Measurements from ENCODE around the gene KIAA1217.
A peak's percentile ranks its signal among the peaks of the same experiment; 100 is the strongest.

KIAA1217 gene

GRCh38 chr10:24384954-24385353 is 176.0 kb downstream of the KIAA1217 start:
- no peaks in the 10 kb centered on the region for H3K9me2 ChIP-seq (replicated peaks; ENCODE audit: control insufficient read depth, low read length)
- H3K9me3 ChIP-seq (ENCODE audit: control insufficient read depth, insufficient read depth, low read length): no peaks in the 10 kb centered on the region
- no peaks in the 10 kb centered on the region for H3K27me3 ChIP-seq (ENCODE audit: control insufficient read depth, low read length)
- H3F3A ChIP-seq (ENCODE audit: control insufficient read depth, insufficient read depth): peaks cover 12% of the 10 kb centered on the region
- H3K27ac ChIP-seq (ENCODE audit: low read depth, low read length): peak overlapping the region; percentile 94
- H3K4me1 ChIP-seq (ENCODE audit: control insufficient read depth, low read length): peaks cover 69% of the 10 kb centered on the region
- H3K4me2 ChIP-seq (ENCODE audit: low read length): peak overlapping the region; percentile 64
- no peaks in the 10 kb centered on the region for H4K20me1 ChIP-seq (ENCODE audit: control insufficient read depth, insufficient read depth, low read depth, low read length)
- TF ChIP-seq EZH2phosphoT487 (IDR thresholded peaks at IDR 0.05; ENCODE audit: borderline replicate concordance, low read length) (no peak), CTCF (IDR thresholded peaks at IDR 0.05; ENCODE audit: low read depth, low read length, poor library complexity, severe bottlenecking) (no peak)
- H3K79me2 ChIP-seq (ENCODE audit: control insufficient read depth, low read length): no peaks in the 10 kb centered on the region
- H3K4me3 ChIP-seq (ENCODE audit: low read length): no peak overlapping the region; the same call in 1 of the 2 replicates
- H3K36me3 ChIP-seq (ENCODE audit: control insufficient read depth, low read length): no peaks in the 10 kb centered on the region

GRCh38 chr10:24385776-24386175 is 176.8 kb downstream of the KIAA1217 start:
- TF ChIP-seq EZH2phosphoT487 (IDR thresholded peaks at IDR 0.05; ENCODE audit: borderline replicate concordance, low read length) (no peak), CTCF (IDR thresholded peaks at IDR 0.05; ENCODE audit: low read depth, low read length, poor library complexity, severe bottlenecking) (no peak)
- Histone ChIP-seq H3K79me2 (ENCODE audit: control insufficient read depth, low read length) (no peaks in the 10 kb centered on the region), H3K9me2 (replicated peaks; ENCODE audit: control insufficient read depth, low read length) (no peaks in the 10 kb centered on the region), H3F3A (ENCODE audit: control insufficient read depth, insufficient read depth) (peaks cover 12% of the 10 kb centered on the region), H3K9me3 (ENCODE audit: control insufficient read depth, insufficient read depth, low read length) (no peaks in the 10 kb centered on the region), H3K4me3 (ENCODE audit: low read length) (no peak overlapping the region), H4K20me1 (ENCODE audit: control insufficient read depth, insufficient read depth, low read depth, low read length) (no peaks in the 10 kb centered on the region), H3K4me1 (ENCODE audit: control insufficient read depth, low read length) (peaks cover 63% of the 10 kb centered on the region), H3K36me3 (ENCODE audit: control insufficient read depth, low read length) (no peaks in the 10 kb centered on the region), H3K4me2 (ENCODE audit: low read length) (no peak overlapping the region), H3K27me3 (ENCODE audit: control insufficient read depth, low read length) (no peaks in the 10 kb centered on the region), H3K27ac (ENCODE audit: low read depth, low read length) (peak overlapping the region; percentile 94; the same call in 1 of the 2 replicates)

GRCh38 chr10:24390146-24390700 is 181.3 kb downstream of the KIAA1217 start:
- TF ChIP-seq CTCF (IDR thresholded peaks at IDR 0.05; ENCODE audit: low read depth, low read length, poor library complexity, severe bottlenecking): no peak
- no peak for TF ChIP-seq EZH2phosphoT487 (IDR thresholded peaks at IDR 0.05; ENCODE audit: borderline replicate concordance, low read length)
- Histone ChIP-seq H3K27me3 (ENCODE audit: control insufficient read depth, low read length) (no peaks in the 10 kb centered on the region), H3K4me3 (ENCODE audit: low read length) (no peak overlapping the region), H3K36me3 (ENCODE audit: control insufficient read depth, low read length) (no peaks in the 10 kb centered on the region), H3K27ac (ENCODE audit: low read depth, low read length) (no peak overlapping the region), H4K20me1 (ENCODE audit: control insufficient read depth, insufficient read depth, low read depth, low read length) (no peaks in the 10 kb centered on the region), H3K9me2 (replicated peaks; ENCODE audit: control insufficient read depth, low read length) (no peaks in the 10 kb centered on the region), H3F3A (ENCODE audit: control insufficient read depth, insufficient read depth) (no peaks in the 10 kb centered on the region), H3K4me1 (ENCODE audit: control insufficient read depth, low read length) (peaks cover 18% of the 10 kb centered on the region), H3K79me2 (ENCODE audit: control insufficient read depth, low read length) (no peaks in the 10 kb centered on the region), H3K9me3 (ENCODE audit: control insufficient read depth, insufficient read depth, low read length) (no peaks in the 10 kb centered on the region), H3K4me2 (ENCODE audit: low read length) (no peak overlapping the region)
